Measurements from ENCODE around the gene THAP7.
A peak's percentile ranks its signal among the peaks of the same experiment; 100 is the strongest.

The THAP7 gene

DNA sequence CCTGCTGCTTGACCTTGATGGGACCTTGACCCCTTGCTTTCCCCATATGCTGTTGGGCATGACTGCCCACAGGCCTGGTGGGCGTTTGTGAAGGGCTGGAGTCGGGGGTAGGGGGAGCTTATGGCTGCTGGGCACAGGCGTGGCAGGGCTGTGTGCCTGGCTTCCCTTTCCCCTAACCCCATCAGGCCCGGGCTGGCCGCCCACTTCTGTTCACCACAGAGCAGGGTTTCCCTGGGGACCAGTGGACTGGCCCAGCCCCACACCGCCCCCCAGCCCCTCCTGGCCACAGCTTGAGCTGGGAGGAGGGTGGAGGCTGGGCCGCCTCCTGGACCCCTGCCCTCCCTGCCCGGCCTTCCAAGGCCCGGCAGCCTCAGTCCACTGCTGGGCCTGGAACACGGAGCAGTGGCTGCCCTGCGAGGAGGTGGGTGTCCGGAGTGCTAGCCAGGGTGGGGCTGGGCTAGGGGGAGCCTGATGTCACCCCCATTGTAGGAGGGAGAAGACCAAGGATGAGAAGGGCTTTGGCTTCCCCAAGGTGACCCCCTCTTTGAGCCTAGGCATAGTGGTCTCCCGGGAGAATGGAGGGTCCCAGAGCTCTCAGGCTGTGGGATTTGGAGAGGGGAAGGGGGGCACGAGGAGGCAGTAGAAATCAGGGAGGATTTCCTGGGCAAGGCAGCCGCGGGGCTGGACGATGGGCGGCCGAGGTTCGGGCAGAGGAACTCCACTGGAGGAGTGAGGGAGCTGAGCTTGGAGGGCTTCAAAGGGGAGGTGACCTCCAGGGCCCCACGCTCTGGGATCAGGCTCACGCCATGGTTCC lies 34.8 kb downstream of the THAP7 start, which contains the start of gene AIFM3:
TSS of gene AIFM3 (plus strand) at position 373 of the 814 bp plus-strand sequence. CDS start 690 bp downstream, outside the sequence.
- no peaks in the 10 kb centered on the region for H3K36me3 ChIP-seq (ENCODE audit: low read depth)
- no peak within 1 kb of the TSS for H3K4me3 ChIP-seq (ENCODE audit: severe bottlenecking)
- no peak within 1 kb of the TSS for H3K27ac ChIP-seq (ENCODE audit: poor library complexity, severe bottlenecking)
- H3K27me3 ChIP-seq (ENCODE audit: insufficient read depth, poor library complexity, severe bottlenecking) = no peaks in the 10 kb centered on the region
- no peak for TF ChIP-seq CTCF (IDR thresholded peaks at IDR 0.05; ENCODE audit: poor library complexity, severe bottlenecking)
- ATAC-seq (ENCODE audit: low read depth) (no peak), DNase-seq (ENCODE audit: low spot score) (no peak)
- H3K4me1 ChIP-seq (ENCODE audit: insufficient read depth, poor library complexity, severe bottlenecking) = no peaks in the 10 kb centered on the region
- no peaks in the 10 kb centered on the region for H3K9me3 ChIP-seq (ENCODE audit: severe bottlenecking)

GRCh38 chr22:20965888-20966855 lies 35.7 kb downstream of the THAP7 start:
- ATAC-seq (ENCODE audit: low read depth) = no peak
- peaks cover 6% of the 10 kb centered on the region for H3K4me1 ChIP-seq (ENCODE audit: insufficient read depth, poor library complexity, severe bottlenecking)
- H3K27me3 ChIP-seq (ENCODE audit: insufficient read depth, poor library complexity, severe bottlenecking) = no peaks in the 10 kb centered on the region
- no peaks in the 10 kb centered on the region for H3K36me3 ChIP-seq (ENCODE audit: low read depth)
- no peak overlapping the region for H3K4me3 ChIP-seq (ENCODE audit: severe bottlenecking)
- no peak overlapping the region for H3K27ac ChIP-seq (ENCODE audit: poor library complexity, severe bottlenecking)
- no peak for TF ChIP-seq CTCF (IDR thresholded peaks at IDR 0.05; ENCODE audit: poor library complexity, severe bottlenecking)
- H3K9me3 ChIP-seq (ENCODE audit: severe bottlenecking) = no peaks in the 10 kb centered on the region
- DNase-seq (ENCODE audit: low spot score) = no peak

DNA sequence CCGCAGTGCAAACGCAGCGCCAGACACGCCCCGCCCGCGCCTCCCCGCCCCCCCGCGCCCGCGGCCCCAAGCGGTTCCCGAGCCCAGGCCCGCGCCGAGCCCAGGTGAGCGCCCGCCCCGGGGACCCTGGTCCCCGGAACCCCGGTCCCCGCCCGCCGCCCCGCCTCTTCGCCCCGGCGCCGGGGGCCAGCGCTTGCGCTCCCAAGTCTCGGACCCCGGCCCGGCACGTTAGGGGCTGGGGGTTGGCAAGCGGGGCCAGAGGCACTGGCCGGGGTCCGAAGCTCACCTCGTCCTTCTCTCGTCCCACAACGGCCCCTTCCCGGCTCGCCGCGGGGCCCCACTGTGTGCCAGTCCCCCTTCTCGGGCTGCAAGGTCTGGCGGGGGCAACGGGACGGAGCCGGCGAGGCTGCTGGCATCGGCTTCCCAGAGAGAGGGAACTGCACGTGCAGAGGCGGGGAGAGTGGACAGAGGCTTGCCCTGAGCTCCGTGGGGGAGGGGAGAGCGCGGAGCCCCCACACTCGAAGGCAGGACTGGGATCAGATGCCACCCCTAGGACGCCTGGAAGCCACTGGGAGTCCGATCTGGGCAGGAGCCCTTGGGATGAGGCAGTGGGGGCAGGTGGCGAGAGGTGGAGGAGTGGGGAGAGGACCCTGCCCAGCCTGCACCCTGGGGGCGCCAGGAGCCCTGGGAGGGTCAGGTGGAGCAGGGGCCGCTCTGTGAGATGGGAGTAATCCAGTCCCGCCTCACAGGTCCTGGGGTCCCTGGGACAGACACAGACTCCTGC lies 36.6 kb downstream of the THAP7 start:
- Histone ChIP-seq H3K4me1 (ENCODE audit: insufficient read depth, poor library complexity, severe bottlenecking) (peaks cover 6% of the 10 kb centered on the region), H3K27me3 (ENCODE audit: insufficient read depth, poor library complexity, severe bottlenecking) (no peaks in the 10 kb centered on the region), H3K9me3 (ENCODE audit: severe bottlenecking) (no peaks in the 10 kb centered on the region), H3K36me3 (ENCODE audit: low read depth) (no peaks in the 10 kb centered on the region), H3K4me3 (ENCODE audit: severe bottlenecking) (peak overlapping the region; percentile 27), H3K27ac (ENCODE audit: poor library complexity, severe bottlenecking) (no peak overlapping the region)
- DNase-seq (ENCODE audit: low spot score) = no peak
- no peak for TF ChIP-seq CTCF (IDR thresholded peaks at IDR 0.05; ENCODE audit: poor library complexity, severe bottlenecking)
- ATAC-seq (ENCODE audit: low read depth) = no peak

DNA sequence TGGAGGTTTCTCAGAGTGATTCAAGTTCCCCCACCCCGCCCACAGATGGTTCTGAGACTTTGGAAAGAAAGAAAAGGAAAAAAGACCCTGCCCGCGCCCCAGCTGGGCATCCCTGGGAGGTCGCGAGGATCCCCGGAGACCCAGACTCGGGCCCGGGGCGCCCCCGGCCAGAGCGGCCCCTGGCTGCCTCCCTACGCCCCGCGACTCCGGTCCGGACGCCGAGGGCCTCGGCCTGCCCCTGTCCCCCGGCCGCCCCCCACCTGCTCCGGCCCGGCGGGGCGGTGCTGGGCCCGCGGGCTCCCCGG lies 37.2 kb downstream of the THAP7 start:
- DNase-seq (ENCODE audit: low spot score) (no peak), ATAC-seq (ENCODE audit: low read depth) (no peak)
- peaks cover 6% of the 10 kb centered on the region for H3K4me1 ChIP-seq (ENCODE audit: insufficient read depth, poor library complexity, severe bottlenecking)
- TF ChIP-seq CTCF (IDR thresholded peaks at IDR 0.05; ENCODE audit: poor library complexity, severe bottlenecking) = no peak
- H3K9me3 ChIP-seq (ENCODE audit: severe bottlenecking) = no peaks in the 10 kb centered on the region
- no peaks in the 10 kb centered on the region for H3K27me3 ChIP-seq (ENCODE audit: insufficient read depth, poor library complexity, severe bottlenecking)
- peak overlapping the region; percentile 27 for H3K4me3 ChIP-seq (ENCODE audit: severe bottlenecking)
- no peak overlapping the region for H3K27ac ChIP-seq (ENCODE audit: poor library complexity, severe bottlenecking)
- H3K36me3 ChIP-seq (ENCODE audit: low read depth) = no peaks in the 10 kb centered on the region

Data from RWPE2 (cell line).